H9 (cell line): Measurements from ENCODE around the gene MUS81. TPM values are rescaled to one million over a fixed set of nuclear protein-coding genes. Genes with fewer than 3 reads are reported as not detected.

ENCODE experiments used
- DNase-seq: peaks from one replicate; pipeline ENCODE4 v3.0.0-alpha.2; 2017
- H2AFZ ChIP-seq: one replicate; pipeline ENCODE4 v1.6.1; 2013; ENCODE audit warnings: mild to moderate bottlenecking, low read length, control low read depth, moderate library complexity
- H2AK5ac ChIP-seq: 2 replicates; pipeline ENCODE4 v1.6.1; 2013; ENCODE audit warnings: low read length, control low read depth, mixed read lengths; ENCODE audit not compliant: insufficient read length
- H2BK120ac ChIP-seq: one replicate; pipeline ENCODE4 v1.6.1; 2013; ENCODE audit warnings: low read depth, mild to moderate bottlenecking, low read length, control low read depth, inconsistent platforms; ENCODE audit not compliant: poor library complexity, severe bottlenecking
- H2BK12ac ChIP-seq: 2 replicates; pipeline ENCODE4 v1.6.1; 2013; ENCODE audit warnings: low read length, control low read depth, mixed read lengths, low read depth; ENCODE audit not compliant: insufficient read length
- H2BK15ac ChIP-seq: 2 replicates; pipeline ENCODE4 v1.6.1; 2013; ENCODE audit warnings: low read depth, low read length, control low read depth
- H2BK20ac ChIP-seq: one replicate; pipeline ENCODE4 v1.6.1; 2013; ENCODE audit warnings: low read depth, mild to moderate bottlenecking, low read length, control low read depth, inconsistent platforms; ENCODE audit not compliant: poor library complexity, severe bottlenecking
- H2BK5ac ChIP-seq: 2 replicates; pipeline ENCODE4 v1.6.1; 2013; ENCODE audit warnings: low read length, control low read depth, mixed read lengths; ENCODE audit not compliant: insufficient read length
- H3K14ac ChIP-seq: 2 replicates; pipeline ENCODE4 v1.6.1; 2013; ENCODE audit warnings: low read length, control low read depth; ENCODE audit not compliant: insufficient read depth
- H3K18ac ChIP-seq: 2 replicates; pipeline ENCODE4 v1.6.1; 2013; ENCODE audit warnings: low read depth, mild to moderate bottlenecking, mixed read lengths, low read length, control low read depth; ENCODE audit not compliant: insufficient read length
- H3K23ac ChIP-seq: 2 replicates; pipeline ENCODE4 v1.6.1; 2013; ENCODE audit warnings: low read length, control low read depth, mixed read lengths, low read depth; ENCODE audit not compliant: insufficient read length
- H3K23me2 ChIP-seq: 2 replicates; pipeline ENCODE4 v1.6.1; 2013; ENCODE audit warnings: low read depth, mild to moderate bottlenecking, mixed read lengths, low read length, control low read depth; ENCODE audit not compliant: insufficient read length, poor library complexity, severe bottlenecking
- H3K27ac ChIP-seq: 2 replicates; pipeline ENCODE4 v1.5.1; 2013; ENCODE audit warnings: low read length, control low read depth, mixed read lengths, low read depth; ENCODE audit not compliant: insufficient read length
- H3K27me3 ChIP-seq: 2 replicates; pipeline ENCODE4 v1.6.1; 2013; ENCODE audit warnings: low read length, control low read depth, inconsistent platforms; ENCODE audit not compliant: insufficient read depth
- H3K4ac ChIP-seq: 2 replicates; pipeline ENCODE4 v1.6.1; 2013; ENCODE audit warnings: low read depth, mild to moderate bottlenecking, control low read depth, inconsistent platforms, low read length, moderate library complexity
- H3K4me1 ChIP-seq: 2 replicates; pipeline ENCODE4 v1.6.1; 2013; ENCODE audit warnings: low read length, control low read depth, inconsistent platforms; ENCODE audit not compliant: insufficient read depth
- H3K4me2 ChIP-seq: 2 replicates; pipeline ENCODE4 v1.6.1; 2013; ENCODE audit warnings: low read length, control low read depth, mixed read lengths; ENCODE audit not compliant: insufficient read length, insufficient read depth
- H3K56ac ChIP-seq: 2 replicates; pipeline ENCODE4 v1.6.1; 2013; ENCODE audit warnings: low read depth, mild to moderate bottlenecking, mixed read lengths, low read length, control low read depth; ENCODE audit not compliant: insufficient read length
- H3K79me1 ChIP-seq: 2 replicates; pipeline ENCODE4 v1.6.1; 2013; ENCODE audit warnings: low read depth, mild to moderate bottlenecking, moderate library complexity, low read length, control low read depth, inconsistent platforms; ENCODE audit not compliant: insufficient read depth, poor library complexity, severe bottlenecking
- H3K79me2 ChIP-seq: 2 replicates; pipeline ENCODE4 v1.6.1; 2013; ENCODE audit warnings: low read length, control low read depth, inconsistent platforms; ENCODE audit not compliant: insufficient read depth
- H3K9ac ChIP-seq: 2 replicates; pipeline ENCODE4 v1.6.1; 2013; ENCODE audit warnings: low read length, control low read depth, mixed read lengths; ENCODE audit not compliant: insufficient read length; ENCODE audit errors: extremely low read depth
- H3K9me3 ChIP-seq: one replicate; pipeline ENCODE4 v1.6.1; 2013; ENCODE audit warnings: low read depth, low read length, inconsistent platforms; ENCODE audit not compliant: control insufficient read depth
- H3T11ph ChIP-seq: one replicate; pipeline ENCODE4 v1.6.1; 2013; ENCODE audit warnings: mild to moderate bottlenecking, low read length, control low read depth, inconsistent platforms
- H4K20me1 ChIP-seq: one replicate; pipeline ENCODE4 v1.6.1; 2013; ENCODE audit not compliant: control insufficient read depth, insufficient read length, insufficient read depth
- H4K5ac ChIP-seq: 2 replicates; pipeline ENCODE4 v1.6.1; 2013; ENCODE audit warnings: low read depth, mild to moderate bottlenecking, mixed read lengths, low read length, control low read depth; ENCODE audit not compliant: insufficient read length
- H4K8ac ChIP-seq: replicated peaks from 2 replicates; pipeline ENCODE4 v1.6.1; 2013; ENCODE audit warnings: low read length, control low read depth, mixed read lengths, low read depth; ENCODE audit not compliant: insufficient read length
- H4K91ac ChIP-seq: 2 replicates; pipeline ENCODE4 v1.6.1; 2013; ENCODE audit warnings: low read depth, mild to moderate bottlenecking, moderate library complexity, mixed read lengths, low read length, control low read depth; ENCODE audit not compliant: insufficient read length
- H3K27ac Mint-ChIP-seq, 3 experiments: 2 replicates in 2 of 3; 3 replicates in 1 of 3; pipeline ENCODE4 v1.8.0; 2020 to 2021; ENCODE audit warnings: mixed read lengths in 3 of 3, mild to moderate bottlenecking in 1 of 3, moderate library complexity in 1 of 3
- H3K27me3 Mint-ChIP-seq: 2 replicates; pipeline ENCODE4 v1.8.0; 2021; ENCODE audit warnings: low read depth, mild to moderate bottlenecking, moderate library complexity, mixed read lengths
- H3K36me3 Mint-ChIP-seq, 3 experiments: 2 replicates in 2 of 3; 3 replicates in 1 of 3; pipeline ENCODE4 v1.8.0; 2020 to 2021; ENCODE audit warnings: low read depth in 3 of 3, mixed read lengths in 3 of 3; ENCODE audit not compliant: insufficient read depth in 1 of 3
- H3K4me1 Mint-ChIP-seq, 2 experiments: 2 replicates each; pipeline ENCODE4 v1.8.0; 2020; ENCODE audit warnings: mixed read lengths in 2 of 2
- H3K4me3 Mint-ChIP-seq, 2 experiments: 2 replicates in 1 of 2; 3 replicates in 1 of 2; pipeline ENCODE4 v1.8.0; 2020 to 2021; ENCODE audit warnings: mild to moderate bottlenecking in 2 of 2, mixed read lengths in 2 of 2, moderate library complexity in 1 of 2
- H3K9me3 Mint-ChIP-seq, 2 experiments: 2 replicates in 1 of 2; 3 replicates in 1 of 2; pipeline ENCODE4 v1.8.0; 2020; ENCODE audit warnings: mild to moderate bottlenecking in 2 of 2, mixed read lengths in 2 of 2, moderate library complexity in 1 of 2
- WGBS: extraction: QIAGEN DNeasy Blood & Tissue Kit; methylation state at CpG from one replicate; pipeline ENCODE4 v1.1.7; 2013; ENCODE audit warnings: missing lambda C conversion rate, low lambda C conversion rate, mixed read lengths; ENCODE audit not compliant: insufficient read length; ENCODE audit errors: extremely low coverage; 5-methylcytosine and 5-hydroxymethylcytosine counted together
- total RNA-seq: library from RNA; stranded (reverse); gene quantifications from 2 replicates; pipeline ENCODE4 v1.2.1, GENCODE V29; 2021
- TF ChIP-seq, protein P1 (sequence below): fragments of 200-600 bp; sonication (generic); conservative IDR thresholded peaks from 3 replicates; pipeline ENCODE4 v1.8.0; 2021; ENCODE audit warnings: antibody characterized with exemption, mild to moderate bottlenecking

Gene MUS81
- total RNA-seq, 1 experiment from 2014 or later = 49.2 TPM

DNA sequence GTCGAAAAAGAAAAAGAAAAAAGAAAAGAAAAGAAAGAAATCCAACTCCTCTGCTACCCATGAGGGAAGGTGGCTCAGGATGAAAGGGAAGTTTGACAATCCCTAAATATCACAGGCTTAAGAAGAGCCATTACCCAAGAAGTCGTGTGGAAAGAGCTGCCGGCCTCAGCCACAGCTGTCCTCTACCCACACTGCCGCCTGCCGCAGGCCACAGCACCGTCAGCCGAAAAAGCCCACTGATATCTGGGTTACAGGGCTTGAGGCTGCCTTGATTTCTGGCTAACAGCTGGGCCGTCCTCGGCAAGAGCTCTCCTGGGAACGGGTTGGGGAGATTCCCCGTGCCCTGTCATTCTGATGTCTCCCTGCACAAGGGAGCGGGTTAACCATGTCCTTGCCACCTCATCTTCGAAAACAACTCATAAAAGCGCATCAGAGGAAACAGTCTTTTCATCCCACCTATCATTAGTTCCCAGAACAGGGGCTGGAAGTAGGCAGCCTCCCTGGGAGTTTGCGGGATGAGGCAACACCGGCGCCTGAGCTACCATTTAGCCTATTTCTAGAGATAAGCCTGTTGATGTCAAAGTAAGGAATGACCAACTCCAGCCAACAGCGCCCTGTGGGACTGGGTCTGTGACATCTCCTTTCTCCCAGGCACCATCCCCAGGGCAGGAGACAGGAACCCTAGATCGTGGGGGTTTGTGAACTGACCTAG lies 48.3 kb upstream of the MUS81 start:
- Mint-ChIP-seq H3K27ac (no peak overlapping the region), H3K4me1 (no peaks in the 10 kb centered on the region), H3K4me3 (no peak overlapping the region), H3K27me3 (peaks cover 43% of the 10 kb centered on the region), H3K9me3 (no peaks in the 10 kb centered on the region), H3K36me3 (no peaks in the 10 kb centered on the region; a peak in 1 of 7 replicates)
- Histone ChIP-seq H2BK20ac (no peak overlapping the region), H2BK12ac (no peak overlapping the region), H2BK5ac (no peak overlapping the region), H2BK15ac (no peak overlapping the region), H2BK120ac (no peak overlapping the region), H3K27me3 (no peaks in the 10 kb centered on the region), H3K79me2 (no peaks in the 10 kb centered on the region), H2AFZ (no peak overlapping the region), H4K91ac (no peak overlapping the region), H3K18ac (no peak overlapping the region), H3K4me1 (no peaks in the 10 kb centered on the region), H3K56ac (no peak overlapping the region), H2AK5ac (no peak overlapping the region), H3K9me3 (no peaks in the 10 kb centered on the region), H3K4me2 (no peak overlapping the region), H3K14ac (no peak overlapping the region), H3K27ac (no peak overlapping the region), H3T11ph (no peak overlapping the region), H3K4ac (no peak overlapping the region), H4K5ac (no peak overlapping the region), H4K8ac (no peak overlapping the region), H3K9ac (no peak overlapping the region), H3K23ac (no peak overlapping the region), H3K79me1 (no peaks in the 10 kb centered on the region), H3K23me2 (no peaks in the 10 kb centered on the region), H4K20me1 (no peaks in the 10 kb centered on the region)
- no peak for DNase-seq
- TF ChIP-seq, protein P1, sequence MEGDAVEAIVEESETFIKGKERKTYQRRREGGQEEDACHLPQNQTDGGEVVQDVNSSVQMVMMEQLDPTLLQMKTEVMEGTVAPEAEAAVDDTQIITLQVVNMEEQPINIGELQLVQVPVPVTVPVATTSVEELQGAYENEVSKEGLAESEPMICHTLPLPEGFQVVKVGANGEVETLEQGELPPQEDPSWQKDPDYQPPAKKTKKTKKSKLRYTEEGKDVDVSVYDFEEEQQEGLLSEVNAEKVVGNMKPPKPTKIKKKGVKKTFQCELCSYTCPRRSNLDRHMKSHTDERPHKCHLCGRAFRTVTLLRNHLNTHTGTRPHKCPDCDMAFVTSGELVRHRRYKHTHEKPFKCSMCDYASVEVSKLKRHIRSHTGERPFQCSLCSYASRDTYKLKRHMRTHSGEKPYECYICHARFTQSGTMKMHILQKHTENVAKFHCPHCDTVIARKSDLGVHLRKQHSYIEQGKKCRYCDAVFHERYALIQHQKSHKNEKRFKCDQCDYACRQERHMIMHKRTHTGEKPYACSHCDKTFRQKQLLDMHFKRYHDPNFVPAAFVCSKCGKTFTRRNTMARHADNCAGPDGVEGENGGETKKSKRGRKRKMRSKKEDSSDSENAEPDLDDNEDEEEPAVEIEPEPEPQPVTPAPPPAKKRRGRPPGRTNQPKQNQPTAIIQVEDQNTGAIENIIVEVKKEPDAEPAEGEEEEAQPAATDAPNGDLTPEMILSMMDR = no peak
- whole genome bisulfite sequencing = no CpG with 5 or more reads among the region's 19 CpGs
